Esophagus muscularis mucosa (tissue), 4 donors: ENCODE measurements around the gene ZNF184. TPM values are rescaled to one million over a fixed set of nuclear protein-coding genes. Genes with fewer than 3 reads are reported as not detected.
A peak's percentile ranks its signal among the peaks of the same experiment; 100 is the strongest.

ENCODE experiments used
- DNase-seq: peaks from one replicate; pipeline ENCODE4 v3.0.0-alpha.2; 2017; ENCODE audit errors: extremely low spot score
- H3K27ac ChIP-seq, 4 donors: fragments of 200-600 bp; sonication (generic); replicated peaks in 1 of 4; 1 replicate in 3 of 4; 2 replicates in 1 of 4; pipeline ENCODE4 v1.5.1; 2016 to 2019; ENCODE audit warnings: mild to moderate bottlenecking in 1 of 4
- H3K27me3 ChIP-seq, 4 donors: fragments of 200-600 bp; sonication (generic); one replicate each; pipeline versions ENCODE4 v1.5.1 to v1.6.0; 2016 to 2019
- H3K36me3 ChIP-seq, 4 donors: fragments of 200-600 bp; sonication (generic); one replicate each; pipeline ENCODE4 v1.5.1; 2016 to 2019
- H3K4me1 ChIP-seq, 4 donors: fragments of 200-600 bp; sonication (generic); one replicate each; pipeline ENCODE4 v1.5.1; 2016 to 2019
- H3K4me3 ChIP-seq, 4 donors: fragments of 200-600 bp; sonication (generic); 1 replicate in 2 of 4; 2 replicates in 2 of 4; pipeline ENCODE4 v1.5.1; 2016 to 2019; ENCODE audit warnings: mild to moderate bottlenecking in 4 of 4, moderate library complexity in 1 of 4
- H3K9me3 ChIP-seq, 4 donors: fragments of 200-600 bp; sonication (generic); 1 replicate in 3 of 4; 2 replicates in 1 of 4; pipeline ENCODE4 v1.5.1; 2016 to 2019
- CTCF ChIP-seq, 3 experiments: fragments of 200-600 bp in 2 of 3; fragments of 450-650 bp in 1 of 3; sonication (generic) in 2 of 3; IDR thresholded peaks; one replicate each; pipeline ENCODE4 v1.5.1; 2017 to 2019; ENCODE audit warnings: antibody characterized with exemption in 3 of 3, mild to moderate bottlenecking in 2 of 3, moderate library complexity in 1 of 3
- EP300 ChIP-seq: sonication (generic); formaldehyde crosslinking; IDR thresholded peaks from one replicate; pipeline ENCODE4 v1.6.1; 2017; ENCODE audit warnings: antibody characterized with exemption
- POLR2A ChIP-seq: fragments of 450-650 bp; IDR thresholded peaks from one replicate; pipeline ENCODE4 v1.6.1; 2017; ENCODE audit warnings: antibody characterized with exemption, moderate library complexity, mild to moderate bottlenecking, low read depth
- POLR2AphosphoS5 ChIP-seq, 2 donors: sonication (generic); formaldehyde crosslinking; IDR thresholded peaks; one replicate each; pipeline ENCODE4 v1.6.1; 2017; ENCODE audit warnings: antibody characterized with exemption in 2 of 2
- WGBS: methylation state at CpG from one replicate; pipeline ENCODE4 v1.1.5; 2018; 5-methylcytosine and 5-hydroxymethylcytosine counted together
- intact Hi-C: fragments of 100-400 bp; cut with DNase I; formaldehyde crosslinking; loops from one replicate; pipeline ENCODE4 v1.15.1; 2023
- total RNA-seq, 4 donors: library from RNA; depleted of rRNA; stranded (reverse); fragments of >200 nt; gene quantifications; one replicate each; pipeline versions ENCODE4 v1.1.0 to v1.2.1, GENCODE V29; 2016

Gene ZNF184
- total RNA-seq, 4 donors from 2014 or later, result 3.0 to 6.7 (median 5.9) TPM

- Histone ChIP-seq H3K36me3 (peaks cover 6 to 26% (median 14%) of the 10 kb centered on the region in 4 donors), H3K27me3 (no peaks in the 10 kb centered on the region), H3K4me3 (peak overlapping the region; percentile 72 to 96 (median 84)), H3K27ac (peak overlapping the region; percentile 88 to 94 (median 90)), H3K4me1 (peaks cover 9 to 36% (median 25%) of the 10 kb centered on the region in 4 donors), H3K9me3 (no peaks in the 10 kb centered on the region)
- DNase-seq, result no peak
- no peak for TF ChIP-seq POLR2AphosphoS5 (IDR thresholded peaks at IDR 0.05)
- no peak for TF ChIP-seq CTCF (IDR thresholded peaks at IDR 0.05)
- no peak for TF ChIP-seq POLR2A
- no peak for TF ChIP-seq EP300
- WGBS, result 50% methylated on average over 6 of the region's 6 CpGs
- intact Hi-C loops, result loop anchor here (5.0 kb wide), 1 partner anchor 294 kb away; no protein-coding TSS in a partner anchor
Observed at GRCh38 chr6:27471365-27472115, 1.4 kb downstream of the ZNF184 start.

GRCh38 chr6:27470023-27470422, 2.9 kb downstream of the ZNF184 start:
- no peak for TF ChIP-seq POLR2AphosphoS5 (IDR thresholded peaks at IDR 0.05)
- TF ChIP-seq CTCF (IDR thresholded peaks at IDR 0.05), result no peak
- TF ChIP-seq EP300, result no peak
- TF ChIP-seq POLR2A, result no peak
- Histone ChIP-seq H3K4me3 (no peak overlapping the region), H3K27ac (no peak overlapping the region), H3K36me3 (peaks cover 6 to 37% (median 23%) of the 10 kb centered on the region in 4 donors), H3K9me3 (no peaks in the 10 kb centered on the region), H3K4me1 (peaks cover 9 to 36% (median 25%) of the 10 kb centered on the region in 4 donors), H3K27me3 (no peaks in the 10 kb centered on the region)
- intact Hi-C loops, result loop anchor here (5.0 kb wide), 1 partner anchor 293 kb away; no protein-coding TSS in a partner anchor
- 88% methylated on average over 2 of the region's 2 CpGs for WGBS
- DNase-seq, result no peak

GRCh38 chr6:27468334-27468733, 4.6 kb downstream of the ZNF184 start:
- intact Hi-C loops, result no loop called here
- TF ChIP-seq EP300 (no peak), CTCF (IDR thresholded peaks at IDR 0.05) (no peak), POLR2AphosphoS5 (IDR thresholded peaks at IDR 0.05) (no peak), POLR2A (no peak)
- H3K36me3 ChIP-seq, result peaks cover 6 to 43% (median 27%) of the 10 kb centered on the region in 4 donors
- H3K4me1 ChIP-seq, result peaks cover 9 to 36% (median 25%) of the 10 kb centered on the region in 4 donors
- DNase-seq, result no peak
- no peak overlapping the region for H3K4me3 ChIP-seq
- no peak overlapping the region for H3K27ac ChIP-seq
- no peaks in the 10 kb centered on the region for H3K27me3 ChIP-seq
- H3K9me3 ChIP-seq, result no peaks in the 10 kb centered on the region

- H3K27me3 ChIP-seq, result no peaks in the 10 kb centered on the region
- H3K36me3 ChIP-seq, result peaks cover 57 to 86% (median 67%) of the 10 kb centered on the region in 4 donors
- no peak overlapping the region for H3K27ac ChIP-seq
- H3K4me3 ChIP-seq, result no peak overlapping the region
- H3K4me1 ChIP-seq, result no peaks in the 10 kb centered on the region
- H3K9me3 ChIP-seq, result peaks cover 7 to 49% (median 38%) of the 10 kb centered on the region in 4 donors
- TF ChIP-seq CTCF (IDR thresholded peaks at IDR 0.05) (no peak), POLR2A (no peak), POLR2AphosphoS5 (IDR thresholded peaks at IDR 0.05) (no peak), EP300 (no peak)
- no peak for DNase-seq
- intact Hi-C loops, result no loop called here
- WGBS, result 97% methylated on average over 3 of the region's 3 CpGs
Observed at GRCh38 chr6:27452496-27452897, 20.4 kb downstream of the ZNF184 start.
